ENCODE data around the gene CTNS. TPM values are rescaled to one million over a fixed set of nuclear protein-coding genes. Genes with fewer than 3 reads are reported as not detected.

The CTNS gene
- total RNA-seq, 2 donors from 2014 or later = 6.6 to 23.3 TPM

DNA sequence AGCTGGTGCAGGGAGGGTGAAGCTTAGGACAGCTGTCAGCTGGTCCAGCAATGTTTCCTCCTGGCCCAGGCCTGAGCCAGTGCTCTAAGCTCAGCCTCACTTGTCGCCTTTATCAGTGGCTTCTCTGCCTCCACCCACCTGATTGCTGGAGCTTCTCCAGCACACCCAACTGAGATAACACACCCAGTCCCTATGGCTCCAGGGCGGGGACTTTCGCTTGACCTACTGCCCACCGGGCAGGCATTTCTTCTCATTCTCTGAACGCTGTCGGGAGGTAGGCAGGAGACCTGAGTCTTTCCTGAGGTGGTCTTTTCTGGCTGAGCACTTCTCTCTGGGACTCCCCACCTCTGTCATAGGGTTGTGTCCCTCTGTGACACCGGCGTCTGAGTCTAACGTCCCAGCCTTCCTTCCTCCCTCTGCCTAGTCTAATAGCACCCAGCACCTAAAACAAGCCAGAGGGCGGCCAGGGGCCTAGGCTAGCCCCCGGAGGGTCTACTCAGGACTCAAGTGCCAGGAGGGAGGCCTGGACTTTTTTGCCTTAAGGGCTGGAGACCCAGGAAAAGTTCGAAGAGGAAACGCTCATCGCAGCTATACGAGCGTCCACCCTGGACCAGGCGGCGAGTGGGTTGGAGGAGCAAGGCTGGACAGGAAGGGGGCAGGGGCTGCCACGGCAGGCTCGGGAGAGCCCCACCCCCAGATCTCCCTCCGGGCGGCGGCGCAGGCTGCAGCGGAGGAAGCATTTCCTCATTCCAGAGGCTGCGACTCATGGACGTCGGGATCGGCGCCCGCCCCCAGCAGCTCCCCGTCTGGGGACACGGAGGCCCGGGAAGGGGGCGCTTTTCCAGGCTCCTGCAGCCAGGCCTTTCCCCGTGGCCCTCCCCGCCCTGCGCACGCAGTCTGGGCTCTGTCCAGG lies 31.1 kb downstream of the CTNS start:
- H3K27me3 ChIP-seq (replicated peaks; ENCODE audit: insufficient read depth) = no peaks in the 10 kb centered on the region
- peak; percentile 72 for ATAC-seq (ENCODE audit: insufficient number of reproducible peaks, low FRiP score, low read depth)
- H3K4me1 ChIP-seq (ENCODE audit: control insufficient read depth in 1 of 2, low read depth in 2 of 2) = peaks cover 20 to 41% of the 10 kb centered on the region in 2 donors
- peak overlapping the region; percentile 86 for H3K4me3 ChIP-seq
- peak; percentile 48 for DNase-seq (ENCODE audit: low spot score)
- TF ChIP-seq, protein P1, sequence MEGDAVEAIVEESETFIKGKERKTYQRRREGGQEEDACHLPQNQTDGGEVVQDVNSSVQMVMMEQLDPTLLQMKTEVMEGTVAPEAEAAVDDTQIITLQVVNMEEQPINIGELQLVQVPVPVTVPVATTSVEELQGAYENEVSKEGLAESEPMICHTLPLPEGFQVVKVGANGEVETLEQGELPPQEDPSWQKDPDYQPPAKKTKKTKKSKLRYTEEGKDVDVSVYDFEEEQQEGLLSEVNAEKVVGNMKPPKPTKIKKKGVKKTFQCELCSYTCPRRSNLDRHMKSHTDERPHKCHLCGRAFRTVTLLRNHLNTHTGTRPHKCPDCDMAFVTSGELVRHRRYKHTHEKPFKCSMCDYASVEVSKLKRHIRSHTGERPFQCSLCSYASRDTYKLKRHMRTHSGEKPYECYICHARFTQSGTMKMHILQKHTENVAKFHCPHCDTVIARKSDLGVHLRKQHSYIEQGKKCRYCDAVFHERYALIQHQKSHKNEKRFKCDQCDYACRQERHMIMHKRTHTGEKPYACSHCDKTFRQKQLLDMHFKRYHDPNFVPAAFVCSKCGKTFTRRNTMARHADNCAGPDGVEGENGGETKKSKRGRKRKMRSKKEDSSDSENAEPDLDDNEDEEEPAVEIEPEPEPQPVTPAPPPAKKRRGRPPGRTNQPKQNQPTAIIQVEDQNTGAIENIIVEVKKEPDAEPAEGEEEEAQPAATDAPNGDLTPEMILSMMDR (IDR thresholded peaks at IDR 0.05) = no peak
- H3K27ac ChIP-seq = peak overlapping the region; percentile 97
- H3K9me3 ChIP-seq = no peaks in the 10 kb centered on the region
- H3K36me3 ChIP-seq = peaks cover 22% of the 10 kb centered on the region

DNA sequence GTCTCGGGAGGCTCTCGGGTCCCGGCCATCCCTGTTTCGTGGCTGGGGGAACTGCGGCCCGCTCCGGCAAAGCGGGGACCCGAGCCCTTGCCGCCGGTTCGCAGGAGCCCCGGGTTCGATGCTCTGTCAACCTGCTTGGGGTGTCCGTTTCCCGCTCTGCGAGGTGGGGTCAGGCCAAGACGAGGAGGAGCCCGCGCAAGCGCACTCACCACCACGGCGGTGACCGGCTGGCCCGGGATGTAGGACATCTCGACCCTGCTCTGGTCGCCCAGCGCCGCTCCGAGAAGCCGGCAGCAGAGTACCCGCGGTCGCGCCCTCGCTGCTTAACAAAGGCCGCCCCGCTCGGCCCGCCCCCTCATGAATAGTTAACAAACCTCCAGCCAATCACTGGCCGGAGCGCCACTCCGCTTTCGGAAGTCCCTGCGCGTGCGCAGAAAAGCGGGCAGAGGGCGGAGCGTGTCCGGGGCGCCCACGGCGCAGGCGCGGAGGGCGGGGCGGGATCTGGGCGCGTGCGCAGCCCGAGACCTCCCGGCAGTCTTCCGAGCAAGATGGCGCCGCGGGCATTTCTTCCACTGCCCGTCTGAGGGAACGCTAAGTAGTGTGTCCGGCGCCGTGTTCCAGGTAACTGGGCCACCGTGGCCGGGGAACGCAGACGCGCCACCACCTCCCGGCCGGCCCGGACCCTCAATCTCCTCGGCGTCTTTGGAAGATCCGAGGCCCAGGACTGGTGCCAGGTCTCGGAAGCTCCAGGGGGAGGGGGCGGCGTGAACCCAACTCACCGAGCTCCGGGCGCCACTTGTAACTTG lies 31.9 kb downstream of the CTNS start, which contains the start of the genes EMC6 and TAX1BP3:
EMC6 (plus strand) TSS at position 534 of the 806 bp plus-strand sequence. CDS start 335 bp downstream, outside the sequence.
TAX1BP3 (minus strand) TSS at position 300 of the 806 bp plus-strand sequence; CDS start at position 248, 52 bp downstream.
- Histone ChIP-seq H3K36me3 (peaks cover 14% of the 10 kb centered on the region), H3K27me3 (replicated peaks; ENCODE audit: insufficient read depth) (no peaks in the 10 kb centered on the region), H3K9me3 (no peaks in the 10 kb centered on the region), H3K4me3 (peak within 1 kb of the TSS; percentile 86), H3K4me1 (ENCODE audit: control insufficient read depth in 1 of 2, low read depth in 2 of 2) (peaks cover 20 to 41% of the 10 kb centered on the region in 2 donors), H3K27ac (peak within 1 kb of the TSS; percentile 97)
- DNase-seq (ENCODE audit: low spot score) (peak; percentile 94), ATAC-seq (ENCODE audit: insufficient number of reproducible peaks, low FRiP score, low read depth) (peak; percentile 97)
- TF ChIP-seq, protein P1 (IDR thresholded peaks at IDR 0.05) = no peak

DNA sequence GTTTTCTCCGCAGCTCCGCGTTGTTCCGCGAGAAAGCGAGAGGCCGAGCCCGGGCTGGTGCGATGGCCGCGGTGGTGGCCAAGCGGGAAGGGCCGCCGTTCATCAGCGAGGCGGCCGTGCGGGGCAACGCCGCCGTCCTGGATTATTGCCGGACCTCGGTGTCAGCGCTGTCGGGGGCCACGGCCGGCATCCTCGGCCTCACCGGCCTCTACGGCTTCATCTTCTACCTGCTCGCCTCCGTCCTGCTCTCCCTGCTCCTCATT lies 32.5 kb downstream of the CTNS start:
- Histone ChIP-seq H3K27me3 (replicated peaks; ENCODE audit: insufficient read depth) (no peaks in the 10 kb centered on the region), H3K36me3 (peaks cover 9% of the 10 kb centered on the region), H3K4me3 (peak overlapping the region; percentile 86), H3K4me1 (ENCODE audit: control insufficient read depth in 1 of 2, low read depth in 2 of 2) (peaks cover 20 to 41% of the 10 kb centered on the region in 2 donors), H3K9me3 (no peaks in the 10 kb centered on the region), H3K27ac (peak overlapping the region; percentile 80 to 97)
- TF ChIP-seq, protein P1 (IDR thresholded peaks at IDR 0.05) = no peak
- ATAC-seq (ENCODE audit: insufficient number of reproducible peaks, low FRiP score, low read depth) (no peak), DNase-seq (ENCODE audit: low spot score) (no peak)

DNA sequence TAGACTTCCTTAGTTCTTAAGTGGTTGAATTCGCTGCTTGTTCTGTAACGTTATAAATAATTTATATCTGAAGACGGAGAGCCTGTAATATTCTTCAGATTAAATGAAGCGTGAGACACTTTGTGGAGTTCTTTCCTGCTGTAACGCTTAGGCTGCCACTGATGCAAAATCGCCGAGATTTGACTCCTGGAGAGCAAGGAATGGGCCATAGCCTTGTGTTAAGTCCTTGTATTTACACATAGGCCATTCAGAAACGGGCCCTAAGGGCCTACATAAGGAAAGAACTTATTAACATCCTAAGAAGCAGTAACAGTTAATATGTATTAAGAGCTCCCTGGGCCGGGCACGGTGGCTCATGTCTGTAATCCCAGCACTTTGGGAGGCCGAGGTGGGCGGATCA lies 33.0 kb downstream of the CTNS start:
- DNase-seq (ENCODE audit: low spot score) = no peak
- Histone ChIP-seq H3K4me1 (ENCODE audit: control insufficient read depth in 1 of 2, low read depth in 2 of 2) (peaks cover 20 to 41% of the 10 kb centered on the region in 2 donors), H3K4me3 (peak overlapping the region; percentile 86), H3K27ac (no peak overlapping the region), H3K9me3 (no peaks in the 10 kb centered on the region), H3K27me3 (replicated peaks; ENCODE audit: insufficient read depth) (no peaks in the 10 kb centered on the region), H3K36me3 (peaks cover 3% of the 10 kb centered on the region)
- TF ChIP-seq, protein P1 (IDR thresholded peaks at IDR 0.05) = no peak
- no peak for ATAC-seq (ENCODE audit: insufficient number of reproducible peaks, low FRiP score, low read depth)

DNA sequence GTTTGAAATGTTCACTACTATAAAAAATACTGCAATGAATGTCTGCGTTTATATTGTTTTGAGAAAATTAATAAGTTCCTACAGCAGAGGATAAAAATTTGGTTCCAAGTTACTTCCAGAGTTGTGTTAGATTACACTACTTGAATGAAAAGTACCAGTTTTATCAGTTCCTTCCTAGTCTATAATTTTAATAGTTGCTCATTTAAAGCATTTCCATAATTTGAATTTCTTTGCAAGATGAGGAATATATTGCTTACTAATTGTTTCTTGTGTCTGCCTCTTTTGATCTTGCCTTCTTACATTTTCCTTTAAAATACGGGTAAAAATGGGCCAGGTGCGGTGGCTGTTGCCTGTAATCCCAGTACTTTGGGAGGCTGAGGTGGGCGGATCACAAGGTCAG lies 36.0 kb downstream of the CTNS start:
- Histone ChIP-seq H3K36me3 (no peaks in the 10 kb centered on the region), H3K27me3 (replicated peaks; ENCODE audit: insufficient read depth) (no peaks in the 10 kb centered on the region), H3K9me3 (no peaks in the 10 kb centered on the region), H3K4me3 (no peak overlapping the region), H3K27ac (no peak overlapping the region), H3K4me1 (ENCODE audit: control insufficient read depth in 1 of 2, low read depth in 2 of 2) (peaks cover 9 to 18% of the 10 kb centered on the region in 2 donors)
- ATAC-seq (ENCODE audit: insufficient number of reproducible peaks, low FRiP score, low read depth) = no peak
- DNase-seq (ENCODE audit: low spot score) = no peak
- TF ChIP-seq, protein P1 (IDR thresholded peaks at IDR 0.05) = no peak

All from thoracic aorta (tissue), 2 donors.